Neural cell (in vitro differentiated cells): ENCODE results near the gene ADORA2A. TPM values are rescaled to one million over a fixed set of nuclear protein-coding genes. Genes with fewer than 3 reads are reported as not detected.

Experiments
- H2AFZ ChIP-seq: fragments of 200-600, 300-800 bp; sonication (generic), shearing (Covaris generic); 2 replicates; pipeline ENCODE4 v1.6.0; 2014; ENCODE audit warnings: low read depth, mild to moderate bottlenecking, antibody characterized with exemption, low read length, moderate library complexity
- H3F3A ChIP-seq: fragments of 200-600 bp; shearing (Covaris generic); 2 replicates; pipeline ENCODE4 v1.6.1; 2016; ENCODE audit warnings: mild to moderate bottlenecking, moderate library complexity, mixed read lengths, antibody characterized with exemption, low read length; ENCODE audit not compliant: insufficient read depth, poor library complexity, severe bottlenecking
- H3K27ac ChIP-seq: fragments of 200-600, 300-800 bp; sonication (generic), shearing (Covaris generic); 2 replicates; pipeline ENCODE4 v1.5.1; 2014; ENCODE audit warnings: mild to moderate bottlenecking, low read length, moderate library complexity
- H3K27me3 ChIP-seq: fragments of 300-800, 200-600 bp; sonication (generic), shearing (Covaris generic); 2 replicates; pipeline ENCODE4 v1.6.0; 2014; ENCODE audit warnings: mild to moderate bottlenecking, low read depth, low read length, moderate library complexity; ENCODE audit not compliant: insufficient read depth
- H3K36me3 ChIP-seq: fragments of 300-800, 200-600 bp; sonication (generic), shearing (Covaris generic); 2 replicates; pipeline ENCODE4 v1.5.1; 2014; ENCODE audit warnings: mild to moderate bottlenecking, antibody characterized with exemption, low read length, moderate library complexity; ENCODE audit not compliant: insufficient read depth
- H3K4me2 ChIP-seq: fragments of 300-800, 200-600 bp; sonication (generic), shearing (Covaris generic); 2 replicates; pipeline ENCODE4 v1.6.0; 2014; ENCODE audit warnings: mild to moderate bottlenecking, low read length
- H3K4me3 ChIP-seq: fragments of 300-800, 200-600 bp; sonication (generic), shearing (Covaris generic); 2 replicates; pipeline ENCODE4 v1.5.1; 2014; ENCODE audit warnings: mild to moderate bottlenecking, low read length, moderate library complexity
- H3K79me2 ChIP-seq: fragments of 200-600 bp; shearing (Covaris generic); replicated peaks from 2 replicates; pipeline ENCODE4 v1.6.0; 2014; ENCODE audit warnings: mild to moderate bottlenecking, low read length, moderate library complexity; ENCODE audit not compliant: insufficient read depth
- H3K9ac ChIP-seq: fragments of 300-800, 200-600 bp; sonication (generic), shearing (Covaris generic); 2 replicates; pipeline ENCODE4 v1.6.1; 2016; ENCODE audit warnings: mild to moderate bottlenecking, low read length, mixed read lengths
- H3K9me2 ChIP-seq: fragments of 200-600 bp; shearing (Covaris generic); 2 replicates; pipeline ENCODE4 v1.6.1; 2016; ENCODE audit warnings: mild to moderate bottlenecking, low read length, mixed read lengths; ENCODE audit not compliant: insufficient read depth
- H3K9me3 ChIP-seq: fragments of 200-600, 300-800 bp; sonication (generic), shearing (Covaris generic); 2 replicates; pipeline ENCODE4 v1.6.1; 2016; ENCODE audit warnings: mild to moderate bottlenecking, mixed run types, low read length, moderate library complexity, mixed read lengths
- H4K20me1 ChIP-seq: fragments of 200-600 bp; shearing (Covaris generic); 2 replicates; pipeline ENCODE4 v1.6.1; 2016; ENCODE audit warnings: mild to moderate bottlenecking, mixed run types; ENCODE audit not compliant: insufficient read depth
- CTCF ChIP-seq: fragments of 450-650 bp; IDR thresholded peaks from 2 replicates; pipeline ENCODE4 v1.5.1; 2014; ENCODE audit warnings: antibody characterized with exemption, mild to moderate bottlenecking, moderate library complexity; ENCODE audit not compliant: poor library complexity, severe bottlenecking
- EP300 ChIP-seq: fragments of 450-650 bp; conservative IDR thresholded peaks from 2 replicates; pipeline ENCODE4 v1.6.1; 2014; ENCODE audit warnings: antibody characterized with exemption, mild to moderate bottlenecking, moderate library complexity; ENCODE audit not compliant: poor library complexity, severe bottlenecking
- EZH2 ChIP-seq: fragments of 200-600, 300-800 bp; shearing (Covaris generic), sonication (generic); IDR thresholded peaks from 2 replicates; pipeline ENCODE4 v1.6.1; 2014; ENCODE audit warnings: antibody characterized with exemption, low read length, borderline replicate concordance, mild to moderate bottlenecking; ENCODE audit not compliant: insufficient read depth, poor library complexity, severe bottlenecking
- MXI1 ChIP-seq: fragments of 450-650 bp; conservative IDR thresholded peaks from 2 replicates; pipeline ENCODE4 v1.6.1; 2014; ENCODE audit warnings: antibody characterized with exemption, mild to moderate bottlenecking; ENCODE audit not compliant: poor library complexity, severe bottlenecking
- POLR2AphosphoS5 ChIP-seq: IDR thresholded peaks from 2 replicates; pipeline ENCODE4 v1.6.1; 2012
- RAD21 ChIP-seq: fragments of 450-650 bp; conservative IDR thresholded peaks from 2 replicates; pipeline ENCODE4 v1.6.1; 2014; ENCODE audit warnings: antibody characterized with exemption, mild to moderate bottlenecking, moderate library complexity
- REST ChIP-seq: IDR thresholded peaks from 2 replicates; pipeline ENCODE4 v1.6.1; 2012; ENCODE audit warnings: borderline replicate concordance
- SMC3 ChIP-seq: fragments of 450-650 bp; conservative IDR thresholded peaks from 2 replicates; pipeline ENCODE4 v1.6.1; 2014; ENCODE audit warnings: antibody characterized with exemption, mild to moderate bottlenecking, moderate library complexity; ENCODE audit not compliant: poor library complexity
- TAF1 ChIP-seq: IDR thresholded peaks from 2 replicates; pipeline ENCODE4 v1.6.1; 2012; ENCODE audit warnings: low read depth
- polyA plus RNA-seq: library from polyadenylated mRNA; depleted of rRNA; stranded (reverse); fragments of >200 nt; gene quantifications from 2 replicates; pipeline ENCODE4 v1.2.3, GENCODE V29; 2014

Gene ADORA2A
- polyA plus RNA-seq, 1 donor from 2014 or later: 2.9 TPM

GRCh38 chr22:24383061-24383460 lies 44.3 kb upstream of the ADORA2A start:
- H3F3A ChIP-seq: no peaks in the 10 kb centered on the region
- TF ChIP-seq SMC3 (no peak), EP300 (no peak), REST (no peak), POLR2AphosphoS5 (no peak), RAD21 (no peak), TAF1 (no peak), EZH2 (no peak), CTCF (no peak), MXI1 (no peak)

GRCh38 chr22:24384131-24384530 lies 43.3 kb upstream of the ADORA2A start:
- Histone ChIP-seq H3K9me2 (no peaks in the 10 kb centered on the region), H3F3A (no peaks in the 10 kb centered on the region), H3K27ac (no peak overlapping the region), H3K9ac (no peak overlapping the region), H2AFZ (no peak overlapping the region), H3K27me3 (no peaks in the 10 kb centered on the region), H3K79me2 (no peaks in the 10 kb centered on the region), H3K4me2 (no peak overlapping the region), H3K36me3 (no peaks in the 10 kb centered on the region), H3K4me3 (no peak overlapping the region), H3K9me3 (no peaks in the 10 kb centered on the region), H4K20me1 (no peaks in the 10 kb centered on the region)
- TF ChIP-seq MXI1: no peak
- no peak for TF ChIP-seq TAF1
- no peak for TF ChIP-seq POLR2AphosphoS5

More at GRCh38 chr22:24383061-24383460, 44.3 kb upstream of the ADORA2A start:
- no peaks in the 10 kb centered on the region for H3K27me3 ChIP-seq
- H4K20me1 ChIP-seq: no peaks in the 10 kb centered on the region
- H3K9me3 ChIP-seq: no peaks in the 10 kb centered on the region
- no peak overlapping the region for H3K4me2 ChIP-seq
- no peak overlapping the region for H3K27ac ChIP-seq
- H2AFZ ChIP-seq: no peak overlapping the region
- H3K79me2 ChIP-seq: no peaks in the 10 kb centered on the region
- H3K36me3 ChIP-seq: no peaks in the 10 kb centered on the region
- H3K9me2 ChIP-seq: no peaks in the 10 kb centered on the region
- no peak overlapping the region for H3K9ac ChIP-seq
- H3K4me3 ChIP-seq: no peak overlapping the region
